ENCODE measurements around the gene SEPTIN12.

DNA sequence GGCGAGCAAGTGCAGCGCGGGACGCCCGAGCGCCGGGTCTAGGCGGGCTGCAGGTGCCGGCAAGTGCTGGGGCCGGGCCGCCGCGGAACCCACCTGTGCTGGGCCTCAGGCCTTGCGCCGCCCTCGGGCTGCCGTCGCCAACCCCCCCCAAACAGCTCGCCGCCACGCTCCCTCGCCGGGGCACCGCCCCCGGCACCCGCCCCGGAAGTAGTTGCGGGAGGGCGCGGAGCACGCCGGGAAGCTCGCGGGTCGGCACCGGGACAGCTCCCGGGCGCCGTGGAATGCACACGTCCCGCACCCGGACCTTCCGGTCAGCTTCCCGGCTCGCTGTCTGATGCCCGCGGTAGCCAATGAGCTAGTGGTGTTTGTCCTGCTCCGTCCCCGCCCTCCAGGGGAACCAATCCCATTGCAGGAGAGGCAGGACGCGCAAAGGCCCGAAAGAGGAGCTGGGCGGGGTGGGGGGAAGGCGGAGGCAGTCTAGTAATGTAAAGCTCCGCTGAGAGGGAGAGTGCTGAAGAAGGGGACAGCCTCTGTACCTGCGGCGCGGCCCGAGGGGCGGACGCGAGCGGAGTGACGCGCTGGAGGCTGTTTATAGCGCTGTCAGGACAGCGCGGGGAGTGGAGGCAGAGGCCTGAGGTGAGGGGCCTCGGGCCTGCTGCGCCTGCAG, 53.9 kb downstream of the SEPTIN12 start, which contains the start of the genes ANKS3 and DNAAF8:
- TF ChIP-seq EP300 (IDR thresholded peaks at IDR 0.05) (no peak), POLR2AphosphoS5 (IDR thresholded peaks at IDR 0.05) (peak; percentile 69 to 93)
- TF ChIP-seq, protein P1, sequence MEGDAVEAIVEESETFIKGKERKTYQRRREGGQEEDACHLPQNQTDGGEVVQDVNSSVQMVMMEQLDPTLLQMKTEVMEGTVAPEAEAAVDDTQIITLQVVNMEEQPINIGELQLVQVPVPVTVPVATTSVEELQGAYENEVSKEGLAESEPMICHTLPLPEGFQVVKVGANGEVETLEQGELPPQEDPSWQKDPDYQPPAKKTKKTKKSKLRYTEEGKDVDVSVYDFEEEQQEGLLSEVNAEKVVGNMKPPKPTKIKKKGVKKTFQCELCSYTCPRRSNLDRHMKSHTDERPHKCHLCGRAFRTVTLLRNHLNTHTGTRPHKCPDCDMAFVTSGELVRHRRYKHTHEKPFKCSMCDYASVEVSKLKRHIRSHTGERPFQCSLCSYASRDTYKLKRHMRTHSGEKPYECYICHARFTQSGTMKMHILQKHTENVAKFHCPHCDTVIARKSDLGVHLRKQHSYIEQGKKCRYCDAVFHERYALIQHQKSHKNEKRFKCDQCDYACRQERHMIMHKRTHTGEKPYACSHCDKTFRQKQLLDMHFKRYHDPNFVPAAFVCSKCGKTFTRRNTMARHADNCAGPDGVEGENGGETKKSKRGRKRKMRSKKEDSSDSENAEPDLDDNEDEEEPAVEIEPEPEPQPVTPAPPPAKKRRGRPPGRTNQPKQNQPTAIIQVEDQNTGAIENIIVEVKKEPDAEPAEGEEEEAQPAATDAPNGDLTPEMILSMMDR (IDR thresholded peaks at IDR 0.05), result peak in 1 of 3 experiments; percentile 11

Measured in esophagus muscularis mucosa (tissue), 4 donors.